ENCODE results near the gene IFNLR1.

DNA sequence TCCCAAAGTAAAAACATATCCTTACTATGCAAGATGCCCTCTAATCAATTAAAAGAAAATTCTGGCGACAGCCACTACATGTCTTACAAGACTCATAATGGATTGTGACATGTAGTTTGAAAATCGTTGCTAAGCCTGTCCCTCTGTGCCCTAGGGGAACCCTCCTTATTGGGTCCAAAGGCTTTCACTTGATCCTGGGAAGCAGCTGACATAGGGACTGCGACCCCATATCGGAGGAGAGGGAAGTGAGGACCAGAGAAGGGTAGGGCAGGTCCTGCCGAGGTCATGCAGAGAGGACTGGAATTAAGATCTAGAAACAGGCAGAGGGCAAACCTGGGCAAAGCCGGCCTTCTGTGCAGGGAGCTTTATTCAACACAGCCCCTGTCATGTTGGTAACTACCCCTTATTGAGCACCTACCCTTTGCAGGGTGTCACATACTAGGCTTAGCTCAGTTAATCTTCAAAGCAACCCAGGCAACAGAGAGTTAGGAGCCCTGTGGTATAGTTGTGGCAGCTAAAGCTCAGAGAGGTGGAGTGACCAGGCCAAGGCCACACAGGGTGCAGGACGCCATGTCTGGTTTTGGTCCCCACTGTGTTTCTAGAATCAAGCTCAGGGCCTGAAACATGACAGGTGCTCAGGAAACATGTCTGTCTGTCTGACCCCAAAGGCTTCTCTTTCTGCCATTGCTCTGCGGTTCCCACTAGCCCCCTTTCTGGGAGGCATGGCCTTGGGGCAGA, 18.4 kb upstream of the IFNLR1 start:
- TF ChIP-seq CTCF (conservative IDR thresholded peaks at IDR 0.05 in 1 of 2, IDR thresholded peaks at IDR 0.05 in 1 of 2; ENCODE audit: low read depth in 1 of 2, low read length in 2 of 2), result no peak
- no peak for TF ChIP-seq EZH2 (IDR thresholded peaks at IDR 0.05; ENCODE audit: low read length, missing control alignments)

All from fibroblast of lung (primary cell).